Non-pigmented ciliary epithelial cell (primary cell): ENCODE data around the gene STPG3.

Source experiments
- DNase-seq: peaks from one replicate; pipeline ENCODE4 v3.0.0-alpha.2; 2010; ENCODE audit warnings: low read depth

STPG3 gene

DNA sequence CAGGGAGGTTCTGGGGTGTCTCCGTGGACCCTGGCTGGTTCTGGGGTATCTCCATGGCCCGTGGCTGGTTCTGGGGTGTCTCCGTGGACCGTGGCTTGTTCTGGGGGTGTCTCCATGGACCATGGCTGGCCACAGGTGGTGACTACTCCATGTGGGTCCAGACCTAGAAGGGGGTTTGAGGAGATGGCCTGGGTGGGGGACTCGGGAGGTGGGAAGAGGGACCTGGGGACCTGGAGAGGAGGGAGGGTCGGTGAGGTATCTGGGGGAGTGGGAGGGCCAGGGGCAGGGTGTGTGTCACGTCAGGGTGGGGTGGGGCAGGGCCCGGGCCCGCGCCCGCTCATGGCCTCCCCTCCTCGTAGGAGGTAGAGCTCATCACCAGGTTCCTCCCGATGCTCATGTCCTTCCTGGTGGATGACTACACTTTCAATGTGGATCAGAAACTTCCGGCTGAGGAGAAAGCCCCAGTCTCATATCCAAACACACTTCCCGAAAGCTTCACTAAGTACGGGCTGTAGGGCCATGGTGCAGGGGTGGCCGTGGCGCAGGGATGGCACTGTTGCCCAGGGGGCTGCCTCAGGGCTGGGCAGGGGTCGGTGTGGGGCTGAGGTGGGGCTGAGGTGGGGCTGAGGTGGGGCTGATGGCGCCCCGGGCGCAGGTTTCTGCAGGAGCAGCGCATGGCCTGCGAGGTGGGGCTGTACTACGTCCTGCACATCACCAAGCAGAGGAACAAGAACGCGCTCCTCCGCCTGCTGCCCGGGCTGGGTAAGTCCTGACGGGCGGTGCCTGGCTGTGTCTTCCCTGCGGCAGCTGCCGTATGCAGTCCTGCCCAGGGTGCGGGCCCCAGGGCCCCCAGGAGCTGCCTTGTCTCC, 15.7 kb downstream of the STPG3 start:
- DNase-seq = no peak

DNA sequence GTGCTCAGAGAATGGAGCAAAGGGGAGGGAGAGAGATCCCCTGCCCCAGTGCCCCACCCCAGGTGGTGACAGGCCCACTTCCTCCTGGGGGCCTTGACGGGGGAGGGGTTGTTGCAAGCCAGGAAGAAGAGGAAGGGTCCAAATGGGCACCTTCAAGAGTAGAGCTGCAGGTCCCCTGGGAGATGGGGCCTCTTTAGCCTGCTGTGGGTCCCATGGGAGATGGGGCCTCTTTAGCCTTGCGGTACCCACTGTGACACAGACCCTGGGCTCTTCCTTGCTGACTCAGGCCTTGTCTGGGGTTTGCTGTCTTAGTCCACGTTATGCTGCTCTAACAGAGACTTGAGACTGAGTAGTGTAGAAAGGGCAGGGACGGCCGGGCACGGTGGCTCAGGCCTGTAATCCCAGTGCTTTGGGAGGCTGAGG, 16.9 kb downstream of the STPG3 start:
- no peak for DNase-seq

DNA sequence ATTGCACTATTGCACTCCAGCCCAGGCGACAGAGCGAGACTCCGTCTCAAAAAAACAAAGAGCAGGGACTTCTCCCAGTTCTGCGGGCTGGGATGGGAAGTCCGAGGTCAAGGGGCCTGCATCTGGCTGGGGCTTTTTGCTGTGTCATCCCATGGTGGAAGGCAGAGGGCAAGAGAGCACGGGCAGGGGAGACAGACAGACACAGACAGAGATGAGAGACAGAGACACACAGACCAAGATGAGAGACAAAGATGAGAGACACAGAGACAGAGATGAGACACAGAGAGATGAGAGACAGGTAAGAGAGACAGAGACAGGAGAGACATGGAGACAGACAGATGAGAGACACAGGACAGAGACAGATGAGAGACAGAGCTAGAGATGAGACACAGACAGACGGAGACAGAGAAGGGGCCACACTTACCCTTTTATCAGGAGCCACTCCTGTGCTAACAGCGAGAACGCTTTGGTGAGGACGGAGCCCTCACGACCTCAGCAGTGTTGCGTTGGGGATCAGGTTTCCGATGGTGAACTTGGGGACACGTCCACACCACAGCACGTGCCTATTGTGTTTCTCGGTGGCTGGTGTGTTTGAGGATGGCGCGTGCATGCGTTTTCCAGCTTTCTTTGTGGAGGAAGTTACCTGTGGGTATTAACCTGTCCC, 17.6 kb downstream of the STPG3 start:
- no peak for DNase-seq

DNA sequence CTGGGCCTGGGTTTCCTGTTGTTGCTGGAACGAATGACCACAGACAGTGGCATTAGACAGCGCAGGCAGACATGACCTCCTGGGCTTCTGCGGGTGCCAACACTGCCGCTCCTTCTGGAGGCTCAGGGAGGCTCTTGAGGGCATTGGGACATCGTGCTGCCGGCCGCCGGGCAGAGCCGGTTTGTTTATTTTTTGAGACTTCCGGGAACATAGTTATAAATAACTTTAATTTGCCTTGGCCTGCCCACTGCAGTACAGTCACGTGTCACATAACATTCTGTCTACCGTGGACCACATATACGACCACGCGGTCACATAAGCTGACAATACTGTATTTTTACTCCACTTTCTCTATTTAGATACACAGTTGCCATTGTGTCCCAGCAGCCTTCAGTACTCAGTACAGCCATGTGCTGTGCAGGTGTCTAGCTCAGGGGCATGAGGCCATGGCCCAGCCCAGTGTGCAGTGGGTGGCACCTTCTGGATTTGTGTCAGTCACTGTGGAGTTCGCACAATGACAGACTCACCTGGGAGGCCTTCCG, 18.2 kb downstream of the STPG3 start:
- DNase-seq = no peak

DNA sequence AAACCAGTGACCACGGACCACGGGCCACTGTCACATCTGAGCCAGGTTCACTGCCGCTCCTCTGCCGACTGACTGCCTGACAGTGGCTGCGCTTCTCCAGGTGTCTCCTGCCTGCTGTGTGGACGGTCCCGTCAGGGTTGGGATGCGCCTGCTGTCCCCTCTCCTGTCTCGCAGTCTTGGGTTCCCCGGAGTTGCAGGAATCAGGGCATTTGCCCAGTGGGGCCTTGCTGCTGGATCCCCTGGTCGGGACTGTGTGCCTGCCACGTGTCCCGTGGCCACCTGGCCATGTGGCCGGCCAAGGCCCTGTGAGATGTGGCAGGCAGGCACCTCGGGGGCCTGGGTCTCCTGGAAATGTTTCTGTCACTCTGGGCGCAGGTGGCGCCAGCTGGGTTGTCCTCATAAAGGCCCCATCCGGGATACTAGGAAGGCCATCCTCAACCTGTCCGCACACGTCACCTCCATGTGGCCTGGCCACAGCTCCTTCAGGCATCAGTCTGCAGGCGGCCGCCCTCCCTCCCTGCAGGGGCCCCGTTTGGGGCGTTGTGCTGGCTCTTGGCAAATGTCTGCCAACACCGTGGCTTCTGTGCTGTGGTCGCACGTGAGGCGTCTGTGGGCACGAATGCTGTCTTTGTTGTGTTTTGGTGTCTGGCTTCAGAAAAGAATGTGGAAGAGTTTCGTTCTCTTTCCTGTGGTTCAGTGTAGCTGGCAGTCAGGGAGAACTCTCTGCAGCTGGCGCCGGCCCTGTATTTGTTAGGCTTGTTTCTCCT, 20.0 kb downstream of the STPG3 start:
- DNase-seq = no peak

- DNase-seq = no peak
Measured at GRCh38 chr9:137271696-137272076, 20.6 kb downstream of the STPG3 start.

DNA sequence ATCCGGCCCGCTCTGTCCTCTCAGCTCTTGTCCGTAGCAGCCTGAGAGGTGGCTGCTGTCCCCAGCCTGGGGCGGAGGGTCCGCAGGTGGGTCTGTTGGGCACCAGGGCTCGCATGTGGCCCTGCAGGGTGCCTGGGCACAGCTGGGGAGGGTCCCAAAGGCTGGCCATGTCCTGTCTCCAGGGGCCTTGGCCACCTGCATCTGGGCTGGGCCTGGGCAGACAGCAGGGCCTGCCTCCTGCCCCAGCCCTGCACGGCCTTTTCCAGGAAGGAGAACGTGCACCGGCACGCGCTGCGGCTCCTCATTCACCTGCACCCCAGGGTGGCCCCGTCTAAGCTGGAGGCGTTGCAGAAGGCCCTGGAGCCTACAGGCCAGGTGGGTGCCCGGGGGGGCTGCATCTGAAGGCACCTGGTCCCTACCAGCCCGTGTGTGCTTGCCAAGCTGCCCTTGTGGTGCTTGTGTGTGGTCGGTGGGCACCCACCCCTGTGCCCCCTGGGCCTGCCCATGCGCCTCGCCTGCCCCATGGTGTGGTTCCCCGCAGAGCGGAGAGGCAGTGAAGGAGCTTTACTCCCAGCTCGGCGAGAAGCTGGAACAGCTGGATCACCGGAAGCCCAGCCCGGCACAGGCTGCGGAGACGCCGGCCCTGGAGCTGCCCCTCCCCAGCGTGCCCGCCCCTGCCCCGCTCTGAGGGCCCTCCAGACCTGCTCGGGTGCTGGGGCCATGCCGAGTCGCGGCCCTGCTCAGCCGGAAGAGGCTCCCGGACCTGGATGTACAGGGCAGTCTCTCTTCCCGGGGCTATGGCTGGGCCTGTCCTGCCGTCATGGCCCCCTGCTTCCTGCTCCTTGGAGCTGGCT, 21.4 kb downstream of the STPG3 start:
- DNase-seq = no peak

GRCh38 chr9:137273095-137273490, 22.0 kb downstream of the STPG3 start:
- no peak for DNase-seq

DNA sequence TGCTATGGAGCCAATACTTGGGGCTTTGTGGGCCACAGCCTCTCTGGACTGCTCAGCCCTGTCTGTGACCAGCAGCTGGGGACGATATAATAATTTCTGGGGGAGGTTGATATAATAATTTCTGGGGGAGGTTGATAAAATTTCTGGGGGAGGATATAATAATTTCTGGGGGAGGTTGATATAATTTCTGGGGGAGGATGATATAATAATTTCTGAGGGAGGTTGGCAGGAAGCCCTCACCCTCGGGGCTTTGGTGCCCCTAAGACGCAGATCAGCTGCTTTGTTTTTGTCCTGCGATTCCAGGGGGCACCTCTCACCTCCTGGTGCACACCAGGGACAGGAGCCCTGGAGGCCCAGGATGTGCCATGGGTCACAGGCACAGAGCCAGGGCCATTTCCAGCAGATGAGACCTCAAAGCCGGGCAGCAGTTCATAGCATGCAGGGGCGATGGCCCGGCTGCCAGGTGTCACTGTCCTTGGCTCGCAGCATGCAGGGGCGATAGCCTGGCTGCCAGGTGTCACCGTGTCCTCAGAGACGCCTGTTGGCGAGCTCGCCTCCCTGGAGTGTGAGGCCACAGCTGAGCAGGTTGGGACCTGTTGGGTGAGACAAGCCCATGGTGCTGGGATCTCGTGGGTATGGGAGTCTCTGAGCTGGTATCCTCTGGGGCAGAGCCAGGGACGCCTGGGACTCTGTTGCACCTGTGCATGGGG, 22.7 kb downstream of the STPG3 start:
- DNase-seq = no peak

GRCh38 chr9:137275203-137275587, 24.1 kb downstream of the STPG3 start:
- no peak for DNase-seq

GRCh38 chr9:137275588-137276472, 24.7 kb downstream of the STPG3 start:
- DNase-seq = no peak

- DNase-seq = no peak
Measured at GRCh38 chr9:137276473-137277328, 25.6 kb downstream of the STPG3 start.

DNA sequence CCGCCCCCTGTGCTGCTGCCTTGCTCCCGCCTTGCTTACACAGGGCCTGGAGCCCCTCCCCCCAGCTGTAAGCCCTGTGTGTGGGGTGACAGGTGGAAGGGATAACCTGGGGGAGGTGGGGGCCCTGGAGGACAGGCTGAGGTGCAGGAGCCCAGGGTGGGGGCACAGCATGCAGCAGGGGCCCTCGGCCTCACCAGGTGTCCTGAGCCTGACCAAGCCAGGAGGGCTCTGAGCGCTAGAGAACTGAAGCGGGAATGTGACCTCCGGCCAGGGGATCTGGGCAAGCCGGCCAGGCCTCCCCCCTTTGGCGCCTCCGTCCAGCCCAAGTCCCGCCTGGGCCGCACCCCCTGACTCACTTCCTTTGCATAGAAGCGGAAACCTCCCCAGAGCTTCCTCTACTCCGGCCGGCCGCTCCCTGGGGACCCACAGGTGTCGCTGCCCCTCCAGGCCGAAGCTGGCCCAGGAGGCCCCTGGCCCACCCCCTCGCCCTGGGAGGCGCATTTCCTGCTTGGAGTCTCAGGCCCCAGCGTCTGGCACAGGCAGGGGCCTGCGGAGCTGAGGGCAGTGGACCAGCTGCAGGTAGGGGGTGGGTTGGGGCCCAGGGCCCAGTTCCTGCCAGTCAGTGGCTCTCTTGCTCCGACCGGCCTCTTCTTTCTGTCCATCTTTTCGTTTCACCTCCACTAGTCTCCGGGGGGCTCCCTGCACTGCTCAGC, 26.4 kb downstream of the STPG3 start, which contains the start of gene TOR4A:
Gene TOR4A (plus strand): TSS at position 398 of the 713 bp plus-strand sequence. CDS start 964 bp downstream, outside the sequence.
- no peak for DNase-seq

GRCh38 chr9:137278061-137278701, 27.1 kb downstream of the STPG3 start:
- no peak for DNase-seq

GRCh38 chr9:137278721-137279711, 27.9 kb downstream of the STPG3 start:
- no peak for DNase-seq

DNA sequence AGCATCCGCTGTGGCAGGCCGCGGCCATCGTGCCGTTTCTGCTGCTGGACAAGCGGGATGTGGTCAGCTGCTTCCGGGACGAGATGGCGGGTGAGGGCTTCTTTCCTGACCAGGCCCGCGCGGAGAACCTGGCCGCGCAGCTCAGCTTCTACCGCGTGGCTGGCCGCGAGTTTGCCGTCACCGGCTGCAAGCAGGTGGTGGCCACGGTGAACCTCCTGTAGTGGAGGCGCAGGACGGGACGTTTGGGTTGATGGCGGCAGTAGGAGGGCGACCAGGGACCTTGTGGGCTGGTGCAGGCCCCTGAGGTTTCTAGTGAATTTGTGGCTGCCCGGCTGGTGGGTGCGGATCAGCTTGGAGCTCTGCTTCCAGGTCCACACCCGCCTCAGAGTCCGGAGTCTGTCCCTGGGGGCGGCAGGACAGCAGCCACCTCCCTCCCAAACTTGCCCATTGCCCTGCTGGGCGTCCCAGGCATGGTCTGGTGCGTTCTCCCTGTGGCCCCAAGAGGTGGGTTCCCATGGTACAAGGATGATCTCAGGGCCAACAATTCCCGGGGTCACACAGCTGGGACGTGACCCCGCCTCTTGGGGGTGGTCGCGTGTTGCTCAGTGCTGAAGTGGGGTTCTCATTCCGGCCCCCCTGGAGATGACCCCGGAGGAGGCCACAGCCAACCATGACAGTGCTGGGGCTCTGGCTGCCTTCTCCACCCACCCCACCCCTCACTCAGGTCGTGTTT, 28.8 kb downstream of the STPG3 start:
- no peak for DNase-seq
